Measurements from ENCODE around the gene ZNF606. TPM values are rescaled to one million over a fixed set of nuclear protein-coding genes. Genes with fewer than 3 reads are reported as not detected.

ZNF606 gene
- total RNA-seq, 1 donor from 2014 or later: 15.4 TPM

DNA sequence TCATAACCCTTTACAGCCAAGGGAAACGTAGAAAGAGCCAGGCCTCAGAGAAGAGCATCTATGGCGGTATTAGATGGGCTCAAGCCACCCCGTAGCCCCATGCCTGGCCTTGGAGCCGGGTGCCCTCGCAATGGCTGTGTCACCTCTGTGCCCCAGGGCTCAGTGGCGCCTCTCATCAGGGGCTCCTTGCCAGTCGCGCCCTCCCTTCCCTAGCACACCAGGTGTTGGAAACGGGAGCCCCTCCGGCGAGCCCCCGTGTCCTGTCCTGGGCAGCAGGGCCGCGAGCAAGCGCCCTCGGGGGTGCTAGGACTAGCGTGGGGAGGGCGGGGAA lies 55.6 kb downstream of the ZNF606 start:
- Histone ChIP-seq H3K27me3 (no peaks in the 10 kb centered on the region), H3K27ac (peak overlapping the region; percentile 87), H3K9me3 (peaks cover 6% of the 10 kb centered on the region), H3K4me1 (peaks cover 9% of the 10 kb centered on the region), H3K4me3 (peak overlapping the region; percentile 79), H3K36me3 (peaks cover 5% of the 10 kb centered on the region)
- DNase-seq: no peak
- ATAC-seq: no peak
- intact Hi-C loops (cut with DNase I): no loop called here
- TF ChIP-seq, protein P1, sequence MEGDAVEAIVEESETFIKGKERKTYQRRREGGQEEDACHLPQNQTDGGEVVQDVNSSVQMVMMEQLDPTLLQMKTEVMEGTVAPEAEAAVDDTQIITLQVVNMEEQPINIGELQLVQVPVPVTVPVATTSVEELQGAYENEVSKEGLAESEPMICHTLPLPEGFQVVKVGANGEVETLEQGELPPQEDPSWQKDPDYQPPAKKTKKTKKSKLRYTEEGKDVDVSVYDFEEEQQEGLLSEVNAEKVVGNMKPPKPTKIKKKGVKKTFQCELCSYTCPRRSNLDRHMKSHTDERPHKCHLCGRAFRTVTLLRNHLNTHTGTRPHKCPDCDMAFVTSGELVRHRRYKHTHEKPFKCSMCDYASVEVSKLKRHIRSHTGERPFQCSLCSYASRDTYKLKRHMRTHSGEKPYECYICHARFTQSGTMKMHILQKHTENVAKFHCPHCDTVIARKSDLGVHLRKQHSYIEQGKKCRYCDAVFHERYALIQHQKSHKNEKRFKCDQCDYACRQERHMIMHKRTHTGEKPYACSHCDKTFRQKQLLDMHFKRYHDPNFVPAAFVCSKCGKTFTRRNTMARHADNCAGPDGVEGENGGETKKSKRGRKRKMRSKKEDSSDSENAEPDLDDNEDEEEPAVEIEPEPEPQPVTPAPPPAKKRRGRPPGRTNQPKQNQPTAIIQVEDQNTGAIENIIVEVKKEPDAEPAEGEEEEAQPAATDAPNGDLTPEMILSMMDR (IDR thresholded peaks at IDR 0.05): no peak

DNA sequence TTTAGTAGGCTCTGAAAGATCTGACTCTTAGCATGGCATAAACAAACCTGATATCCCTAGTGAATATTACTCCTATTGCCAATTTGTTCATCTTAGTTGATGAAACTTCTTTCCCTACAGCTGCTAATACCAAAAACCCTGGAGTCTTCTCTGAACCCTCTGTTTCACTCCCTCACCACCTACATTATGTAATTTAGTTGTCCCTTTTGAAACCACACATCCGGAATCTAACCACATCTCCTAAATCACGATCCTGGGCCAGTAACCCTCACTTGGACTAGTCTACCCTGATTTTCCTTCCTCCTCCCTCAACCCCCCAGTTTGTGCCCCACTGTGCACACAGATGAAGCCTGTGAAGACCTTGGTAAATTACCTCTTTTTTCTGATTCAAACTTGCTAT lies 56.3 kb downstream of the ZNF606 start:
- DNase-seq (no peak), ATAC-seq (no peak)
- intact Hi-C loops (cut with DNase I): no loop called here
- Histone ChIP-seq H3K36me3 (peaks cover 13% of the 10 kb centered on the region), H3K9me3 (peaks cover 13% of the 10 kb centered on the region), H3K27ac (no peak overlapping the region), H3K4me3 (peak overlapping the region; percentile 79), H3K4me1 (peaks cover 9% of the 10 kb centered on the region), H3K27me3 (no peaks in the 10 kb centered on the region)
- TF ChIP-seq, protein P1 (IDR thresholded peaks at IDR 0.05): no peak

DNA sequence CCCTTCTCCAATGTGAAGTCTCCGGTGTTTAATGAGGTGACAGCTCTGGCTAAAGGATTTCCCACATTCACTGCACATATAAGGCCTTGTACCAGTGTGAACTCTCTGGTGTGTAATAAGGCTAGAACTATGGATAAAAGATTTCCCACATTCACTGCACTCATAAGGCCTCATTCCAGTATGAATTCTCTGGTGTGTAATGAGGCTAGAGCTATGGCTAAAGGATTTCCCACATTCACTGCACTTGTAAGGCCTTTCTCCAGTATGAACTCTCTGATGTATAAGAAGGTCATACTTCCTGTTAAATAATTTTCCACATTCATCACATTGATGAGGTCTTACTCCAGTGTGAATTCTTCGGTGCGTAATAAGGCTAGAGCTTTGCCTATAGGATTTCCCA lies 61.0 kb downstream of the ZNF606 start:
- no peak for ATAC-seq
- H3K4me1 ChIP-seq: peaks cover 4% of the 10 kb centered on the region
- no peaks in the 10 kb centered on the region for H3K27me3 ChIP-seq
- H3K36me3 ChIP-seq: peaks cover 22% of the 10 kb centered on the region
- no peak overlapping the region for H3K27ac ChIP-seq
- no peak for DNase-seq
- peaks cover 32% of the 10 kb centered on the region for H3K9me3 ChIP-seq
- TF ChIP-seq, protein P1 (IDR thresholded peaks at IDR 0.05): no peak
- intact Hi-C loops (cut with DNase I): no loop called here
- no peak overlapping the region for H3K4me3 ChIP-seq

DNA sequence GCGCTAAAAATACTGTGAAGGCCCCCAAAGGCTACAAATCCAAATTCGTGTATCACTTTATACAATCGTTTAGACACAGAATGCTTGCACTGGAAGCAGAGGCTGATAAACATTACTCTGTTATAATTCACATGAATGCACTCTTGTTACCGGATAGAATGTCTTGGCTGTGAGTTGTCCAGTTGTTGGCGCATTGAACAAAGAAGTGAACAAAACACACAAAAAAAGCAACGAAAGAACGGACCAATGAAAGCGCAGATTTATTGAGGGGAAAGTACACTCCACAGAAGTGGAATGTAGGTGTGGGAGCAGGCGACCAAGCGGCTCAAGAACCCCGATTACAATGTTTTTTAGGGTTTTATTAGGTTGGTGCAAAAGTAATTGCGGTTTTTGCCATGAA lies 66.9 kb downstream of the ZNF606 start:
- no peak overlapping the region for H3K27ac ChIP-seq
- peaks cover 13% of the 10 kb centered on the region for H3K9me3 ChIP-seq
- H3K27me3 ChIP-seq: no peaks in the 10 kb centered on the region
- peaks cover 8% of the 10 kb centered on the region for H3K4me1 ChIP-seq
- intact Hi-C loops (cut with DNase I): no loop called here
- DNase-seq (no peak), ATAC-seq (no peak)
- no peak overlapping the region for H3K4me3 ChIP-seq
- peaks cover 3% of the 10 kb centered on the region for H3K36me3 ChIP-seq
- TF ChIP-seq, protein P1 (IDR thresholded peaks at IDR 0.05): no peak

DNA sequence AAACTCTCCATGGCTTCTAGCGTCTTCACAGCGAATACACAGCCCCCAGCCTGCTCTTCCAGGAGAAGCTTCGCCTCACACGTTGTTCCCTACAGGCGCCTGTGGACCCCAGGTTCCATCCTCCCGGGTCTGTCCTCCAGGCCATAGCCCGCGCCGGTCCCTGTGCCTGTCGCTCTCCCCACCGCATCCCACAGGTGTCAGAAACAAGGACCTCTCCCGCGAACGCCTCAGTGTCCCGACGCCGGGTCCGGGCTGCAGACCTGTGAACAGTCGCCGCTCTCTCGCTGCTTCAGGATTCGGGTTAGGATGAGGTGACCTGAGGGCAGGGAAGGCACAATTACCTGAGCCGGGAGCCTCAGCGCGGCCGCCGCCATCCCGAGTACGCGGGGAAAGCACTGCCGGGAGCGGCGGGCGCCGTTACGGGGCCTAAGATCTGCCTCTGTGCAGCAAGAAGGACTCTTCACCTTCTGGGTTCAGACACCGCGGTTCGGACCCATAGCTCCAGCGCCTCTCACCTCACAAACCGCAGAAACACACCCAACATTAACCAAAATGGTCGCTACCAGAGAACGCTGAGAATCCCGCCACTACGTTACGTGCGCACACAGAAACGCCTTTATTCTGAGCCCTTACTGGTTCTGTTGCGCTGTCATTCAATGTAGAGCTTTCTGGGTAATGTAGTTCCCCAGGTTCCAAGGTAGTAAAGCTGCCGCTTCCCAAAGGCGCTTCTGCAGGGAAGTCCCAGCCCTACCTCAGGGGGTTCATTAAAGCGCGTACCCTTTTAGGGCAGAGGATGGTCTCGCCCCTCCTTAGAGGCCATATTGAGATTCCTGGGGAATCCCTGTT lies 67.6 kb downstream of the ZNF606 start, which contains the start of gene ZNF418:
Gene ZNF418, minus strand, starts transcription at position 583 of the 846 bp plus-strand sequence. CDS start 1,580 bp downstream, outside the sequence.
- H3K4me1 ChIP-seq: peaks cover 8% of the 10 kb centered on the region
- H3K9me3 ChIP-seq: peaks cover 8% of the 10 kb centered on the region
- H3K4me3 ChIP-seq: peak within 1 kb of the TSS; percentile 71
- TF ChIP-seq, protein P1 (IDR thresholded peaks at IDR 0.05): no peak
- no peaks in the 10 kb centered on the region for H3K27me3 ChIP-seq
- H3K27ac ChIP-seq: peak within 1 kb of the TSS; percentile 72
- H3K36me3 ChIP-seq: no peaks in the 10 kb centered on the region
- peak; percentile 67 for DNase-seq
- ATAC-seq: peak; percentile 97
- intact Hi-C loops (cut with DNase I): no loop called here
